ENCODE data around the gene PDXP. TPM values are rescaled to one million over a fixed set of nuclear protein-coding genes. Genes with fewer than 3 reads are reported as not detected.
A peak's percentile ranks its signal among the peaks of the same experiment; 100 is the strongest.

Gene PDXP
- total RNA-seq, 1 experiment from 2014 or later: 24.5 TPM

DNA sequence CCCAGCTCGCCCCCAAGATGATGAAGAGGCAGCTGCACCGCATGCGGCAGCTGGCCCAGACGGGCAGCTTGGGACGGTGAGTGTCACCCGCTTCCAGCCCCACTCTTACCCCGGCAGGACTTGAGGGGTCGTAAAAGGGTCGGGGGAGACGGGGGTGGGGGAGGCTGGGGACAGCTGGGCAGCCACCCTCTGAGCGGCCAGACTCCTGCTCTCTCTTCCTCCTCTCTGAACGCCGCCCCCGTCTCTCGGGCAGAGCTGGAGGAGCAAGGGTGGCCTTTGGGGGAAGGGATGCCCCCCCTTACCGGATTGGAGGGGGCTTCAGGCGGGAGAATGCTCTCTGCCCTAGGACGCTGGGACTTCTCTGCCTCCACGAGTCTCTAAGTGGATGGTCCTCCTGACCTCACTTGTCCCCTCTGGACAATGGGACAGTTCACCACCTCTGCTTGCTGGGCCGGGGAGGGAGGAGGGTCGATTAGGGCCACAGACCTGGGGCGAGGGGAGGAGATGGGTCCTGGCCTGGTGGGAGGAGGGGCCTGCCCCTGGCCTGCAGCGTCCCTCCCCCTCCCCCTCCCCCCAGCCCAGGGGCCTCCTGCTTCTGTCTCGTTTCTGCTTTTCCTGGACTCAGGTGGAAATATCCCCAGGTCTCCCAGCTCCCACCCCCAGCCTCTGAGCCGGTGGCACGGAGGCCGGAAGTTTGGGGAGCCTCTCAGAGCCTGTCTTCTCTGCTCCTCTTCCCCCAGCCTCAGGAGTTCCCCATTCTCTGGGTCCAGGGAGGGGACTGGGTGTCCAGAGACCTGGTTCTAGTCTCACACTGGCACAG is 18.5 kb upstream of the PDXP start:
- Mint-ChIP-seq H3K27ac (ENCODE audit: unreplicated experiment) (peak overlapping the region; percentile 42), H3K9me3 (ENCODE audit: unreplicated experiment) (no peaks in the 10 kb centered on the region), H3K4me1 (ENCODE audit: low read depth, unreplicated experiment) (peaks cover 13% of the 10 kb centered on the region), H3K27me3 (ENCODE audit: insufficient read depth, unreplicated experiment) (no peaks in the 10 kb centered on the region), H3K36me3 (ENCODE audit: insufficient read depth, unreplicated experiment) (peaks cover 13% of the 10 kb centered on the region), H3K4me3 (ENCODE audit: unreplicated experiment) (peak overlapping the region; percentile 75)
- CTCF ChIA-PET: interaction anchor here (0.6 to 1.0 kb wide), 2 partner anchors 19 to 31 kb away, joined by 3 to 6 read pairs; partner anchors contain the start of genes GGA1 and PDXP
- TF ChIP-seq, protein P1, sequence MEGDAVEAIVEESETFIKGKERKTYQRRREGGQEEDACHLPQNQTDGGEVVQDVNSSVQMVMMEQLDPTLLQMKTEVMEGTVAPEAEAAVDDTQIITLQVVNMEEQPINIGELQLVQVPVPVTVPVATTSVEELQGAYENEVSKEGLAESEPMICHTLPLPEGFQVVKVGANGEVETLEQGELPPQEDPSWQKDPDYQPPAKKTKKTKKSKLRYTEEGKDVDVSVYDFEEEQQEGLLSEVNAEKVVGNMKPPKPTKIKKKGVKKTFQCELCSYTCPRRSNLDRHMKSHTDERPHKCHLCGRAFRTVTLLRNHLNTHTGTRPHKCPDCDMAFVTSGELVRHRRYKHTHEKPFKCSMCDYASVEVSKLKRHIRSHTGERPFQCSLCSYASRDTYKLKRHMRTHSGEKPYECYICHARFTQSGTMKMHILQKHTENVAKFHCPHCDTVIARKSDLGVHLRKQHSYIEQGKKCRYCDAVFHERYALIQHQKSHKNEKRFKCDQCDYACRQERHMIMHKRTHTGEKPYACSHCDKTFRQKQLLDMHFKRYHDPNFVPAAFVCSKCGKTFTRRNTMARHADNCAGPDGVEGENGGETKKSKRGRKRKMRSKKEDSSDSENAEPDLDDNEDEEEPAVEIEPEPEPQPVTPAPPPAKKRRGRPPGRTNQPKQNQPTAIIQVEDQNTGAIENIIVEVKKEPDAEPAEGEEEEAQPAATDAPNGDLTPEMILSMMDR (IDR thresholded peaks at IDR 0.05; ENCODE audit: insufficient read depth in 1 of 2, low read depth in 1 of 2, low read length in 1 of 2, severe bottlenecking in 1 of 2, unreplicated experiment in 1 of 2): no peak
- Histone ChIP-seq H3K4me3 (ENCODE audit: low read depth, low read length) (peak overlapping the region; percentile 78), H3K9me3 (no peaks in the 10 kb centered on the region), H3K4me1 (peaks cover 26% of the 10 kb centered on the region), H3K27me3 (replicated peaks; ENCODE audit: control insufficient read depth, insufficient read depth, low read length) (no peaks in the 10 kb centered on the region), H3K36me3 (ENCODE audit: control insufficient read depth, insufficient read depth, low read length) (no peaks in the 10 kb centered on the region; the same call in 1 of the 2 replicates)
- DNase-seq: no peak
- POLR2A ChIA-PET: no interaction called here
- intact Hi-C loops (cut with micrococcal nuclease; ENCODE audit: unreplicated experiment): loop anchor here (2.0 to 5.0 kb wide), 2 partner anchors 31 to 97 kb away; partner anchors contain the start of gene GGA1
- no TSS peak for BruUV-seq (replicated peaks)

DNA sequence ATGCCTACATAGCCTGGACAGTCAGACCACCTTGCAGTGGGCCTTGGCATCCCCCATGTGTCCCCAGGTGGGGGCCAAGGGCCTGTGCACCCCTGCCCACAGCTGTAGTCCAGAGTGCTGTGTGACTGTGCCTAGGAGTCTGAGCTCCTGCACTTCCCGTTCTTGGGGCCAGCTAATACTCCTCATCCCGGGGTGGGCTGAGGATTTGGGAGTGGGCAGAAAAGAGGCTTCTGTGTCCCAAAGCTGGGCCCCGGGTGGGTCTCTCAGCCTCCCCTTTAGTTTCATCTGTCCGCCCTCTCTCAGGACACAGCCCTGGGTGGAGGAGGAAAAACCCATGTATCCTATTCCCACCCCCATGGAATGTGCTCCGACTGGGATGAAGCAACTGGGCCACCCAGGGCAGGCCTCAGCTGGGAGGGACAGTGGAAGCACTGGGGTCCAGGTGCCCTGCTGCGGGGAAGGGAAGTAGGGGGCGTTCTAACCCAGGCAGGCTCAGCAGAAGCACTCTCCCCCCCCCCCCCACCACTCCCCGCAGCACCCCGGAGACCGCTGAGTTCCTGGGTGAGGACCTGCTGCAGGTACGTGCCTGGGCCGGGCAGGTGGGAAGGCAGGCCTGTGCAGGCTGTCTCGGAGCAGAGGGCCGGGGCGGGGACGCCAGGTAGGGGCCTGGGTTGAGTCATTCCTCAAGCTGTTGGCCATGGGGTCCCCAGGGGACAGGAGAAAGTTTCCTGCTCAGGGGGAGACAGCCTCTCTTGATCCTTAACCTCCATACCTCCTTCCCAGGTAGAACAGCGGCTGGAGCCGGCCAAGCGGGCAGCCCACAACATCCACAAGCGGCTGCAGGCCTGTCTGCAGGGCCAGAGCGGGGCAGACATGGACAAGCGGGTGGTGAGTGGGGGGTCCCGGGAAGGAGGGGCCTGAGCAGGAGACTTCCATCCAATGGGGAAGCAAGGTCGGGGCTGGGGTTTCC is 17.6 kb upstream of the PDXP start:
- Mint-ChIP-seq H3K4me3 (ENCODE audit: unreplicated experiment) (peak overlapping the region; percentile 75), H3K27me3 (ENCODE audit: insufficient read depth, unreplicated experiment) (no peaks in the 10 kb centered on the region), H3K4me1 (ENCODE audit: low read depth, unreplicated experiment) (peaks cover 13% of the 10 kb centered on the region), H3K27ac (ENCODE audit: unreplicated experiment) (peak overlapping the region; percentile 42), H3K36me3 (ENCODE audit: insufficient read depth, unreplicated experiment) (peaks cover 15% of the 10 kb centered on the region), H3K9me3 (ENCODE audit: unreplicated experiment) (no peaks in the 10 kb centered on the region)
- peaks cover 26% of the 10 kb centered on the region for H3K4me1 ChIP-seq
- ChIA-PET POLR2A (no interaction called here), CTCF (interaction anchor here (1.0 kb wide), 1 partner anchor 32 kb away, joined by 3 read pairs; the partner anchor contains the start of gene GGA1)
- no TSS peak for BruUV-seq (replicated peaks)
- H3K36me3 ChIP-seq (ENCODE audit: control insufficient read depth, insufficient read depth, low read length): no peaks in the 10 kb centered on the region; the same call in none of the 2 replicates
- H3K27me3 ChIP-seq (replicated peaks; ENCODE audit: control insufficient read depth, insufficient read depth, low read length): no peaks in the 10 kb centered on the region
- DNase-seq: no peak
- intact Hi-C loops (cut with micrococcal nuclease; ENCODE audit: unreplicated experiment): loop anchor here (2.0 to 5.0 kb wide), 2 partner anchors 32 to 96 kb away; partner anchors contain the start of gene GGA1
- TF ChIP-seq, protein P1 (IDR thresholded peaks at IDR 0.05; ENCODE audit: insufficient read depth in 1 of 2, low read depth in 1 of 2, low read length in 1 of 2, severe bottlenecking in 1 of 2, unreplicated experiment in 1 of 2): no peak
- H3K4me3 ChIP-seq (ENCODE audit: low read depth, low read length): peak overlapping the region; percentile 78
- no peaks in the 10 kb centered on the region for H3K9me3 ChIP-seq

DNA sequence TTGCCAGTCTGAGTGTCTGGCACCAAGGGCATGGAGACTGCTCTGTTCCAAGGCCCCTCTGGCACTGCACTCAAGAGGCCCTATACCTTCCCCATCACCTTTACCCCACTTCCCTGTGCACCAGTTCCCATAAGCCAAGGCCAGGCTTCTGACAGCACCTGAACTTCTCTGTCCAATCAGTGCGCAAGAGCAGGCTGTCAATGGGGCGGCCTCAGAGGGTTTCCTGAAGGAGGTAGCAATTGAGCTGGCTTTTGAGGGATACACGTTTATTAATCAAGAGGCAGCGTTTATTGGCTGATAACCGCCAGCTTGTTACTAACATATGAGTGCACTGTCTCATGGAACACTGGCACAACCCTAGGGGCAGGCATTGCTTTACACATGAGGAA is 17.0 kb upstream of the PDXP start:
- Mint-ChIP-seq H3K4me1 (ENCODE audit: low read depth, unreplicated experiment) (peaks cover 13% of the 10 kb centered on the region), H3K4me3 (ENCODE audit: unreplicated experiment) (no peak overlapping the region), H3K27ac (ENCODE audit: unreplicated experiment) (no peak overlapping the region), H3K9me3 (ENCODE audit: unreplicated experiment) (no peaks in the 10 kb centered on the region), H3K36me3 (ENCODE audit: insufficient read depth, unreplicated experiment) (peaks cover 15% of the 10 kb centered on the region), H3K27me3 (ENCODE audit: insufficient read depth, unreplicated experiment) (no peaks in the 10 kb centered on the region)
- Histone ChIP-seq H3K36me3 (ENCODE audit: control insufficient read depth, insufficient read depth, low read length) (no peaks in the 10 kb centered on the region; the same call in none of the 2 replicates), H3K4me1 (peaks cover 26% of the 10 kb centered on the region), H3K27me3 (replicated peaks; ENCODE audit: control insufficient read depth, insufficient read depth, low read length) (no peaks in the 10 kb centered on the region), H3K4me3 (ENCODE audit: low read depth, low read length) (no peak overlapping the region), H3K9me3 (no peaks in the 10 kb centered on the region)
- DNase-seq: no peak
- POLR2A ChIA-PET: no interaction called here
- TF ChIP-seq, protein P1 (IDR thresholded peaks at IDR 0.05; ENCODE audit: insufficient read depth in 1 of 2, low read depth in 1 of 2, low read length in 1 of 2, severe bottlenecking in 1 of 2, unreplicated experiment in 1 of 2): no peak
- CTCF ChIA-PET: interaction anchor here (1.2 to 4.0 kb wide), 3 partner anchors 17 to 74 kb away, joined by 3 to 66 read pairs (median 43); partner anchors contain the start of gene PDXP
- intact Hi-C loops (cut with micrococcal nuclease; ENCODE audit: unreplicated experiment): loop anchor here (2.0 to 5.0 kb wide), 2 partner anchors 33 to 96 kb away; partner anchors contain the start of gene GGA1
- no TSS peak for BruUV-seq (replicated peaks)
